ENCODE measurements around the gene MGST3.

- no peak for TF ChIP-seq CTCF (conservative IDR thresholded peaks at IDR 0.05)
- no peak for TF ChIP-seq EZH2 (IDR thresholded peaks at IDR 0.05; ENCODE audit: low read depth)
Observed at GRCh38 chr1:165629848-165630628, 996 bp upstream of the MGST3 start.

All from PC-9 (cell line).